Neural progenitor cell (in vitro differentiated cells): Measurements from ENCODE around the gene ZCWPW2.

Experiments
- CTCF ChIP-seq: fragments of 200-600 bp; sonication (generic); IDR thresholded peaks from 2 replicates; pipeline ENCODE4 v1.5.1; 2017; ENCODE audit warnings: antibody characterized with exemption, mild to moderate bottlenecking
- EZH2 ChIP-seq: fragments of 200-600 bp; sonication (generic); IDR thresholded peaks from 2 replicates; pipeline ENCODE4 v1.6.1; 2017; ENCODE audit warnings: antibody characterized with exemption, mild to moderate bottlenecking, moderate library complexity

- no peak for TF ChIP-seq EZH2
- TF ChIP-seq CTCF = no peak
Observed at GRCh38 chr3:28544236-28544635, 195.7 kb downstream of the ZCWPW2 start.
